Measurements from ENCODE around the gene CALU. TPM values are rescaled to one million over a fixed set of nuclear protein-coding genes. Genes with fewer than 3 reads are reported as not detected.

CALU gene
- polyA plus RNA-seq, 1 donor (not counting 4 experiments of a cell fraction or from before 2014, with no cell fraction given) = 155 TPM

DNA sequence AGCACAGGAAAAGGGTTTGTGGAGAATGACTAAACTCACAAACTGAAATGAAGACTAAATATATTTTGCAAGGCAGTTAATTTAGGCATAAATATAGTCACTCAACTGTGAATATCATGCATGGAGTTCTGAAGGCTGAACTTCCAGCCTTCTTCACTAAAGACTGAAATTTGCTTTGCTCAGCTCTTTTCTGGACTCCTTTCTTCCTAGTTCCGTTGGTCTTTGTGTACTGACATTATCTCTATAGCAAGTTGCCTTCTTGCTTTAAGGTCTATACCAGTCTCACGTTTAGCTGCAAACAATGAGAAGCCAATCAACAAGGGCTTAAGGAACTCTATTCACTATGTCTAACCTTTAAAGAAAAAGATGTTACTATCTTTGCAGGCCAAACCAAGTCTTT lies 44.4 kb upstream of the CALU start:
- no peak overlapping the region for H3K4me3 ChIP-seq (ENCODE audit: control insufficient read depth in 2 of 3, extremely low read depth in 1 of 3, insufficient read depth in 2 of 3, low read depth in 1 of 3, low read length in 3 of 3)
- H3K4me1 ChIP-seq (ENCODE audit: control insufficient read depth, extremely low read depth, insufficient read depth, low read length) = no peaks in the 10 kb centered on the region
- no peak for FAIRE-seq
- H2AFZ ChIP-seq (ENCODE audit: control insufficient read depth, low read length) = no peak overlapping the region
- dilution Hi-C loops (cut with MboI; ENCODE audit: extremely low pct_ligation_motif_present, low sequenced_read_pairs) = no loop called here
- H3K36me3 ChIP-seq (ENCODE audit: control insufficient read depth in 2 of 2, extremely low read depth in 1 of 2, insufficient read depth in 2 of 2, low read length in 2 of 2) = no peaks in the 10 kb centered on the region
- TF ChIP-seq CTCF (optimal IDR thresholded peaks at IDR 0.05 in 1 of 3, IDR thresholded peaks at IDR 0.05 in 1 of 3, conservative IDR thresholded peaks at IDR 0.05 in 1 of 3; ENCODE audit: extremely low read depth in 1 of 3, insufficient read depth in 2 of 3, low read length in 3 of 3) (no peak), EZH2 (IDR thresholded peaks at IDR 0.05; ENCODE audit: low read length) (no peak)
- no peaks in the 10 kb centered on the region for H4K20me1 ChIP-seq (ENCODE audit: control insufficient read depth, extremely low read depth, insufficient read depth, low read length)
- no peak overlapping the region for H3K27ac ChIP-seq (ENCODE audit: control insufficient read depth, insufficient read depth, low read length)
- H3K79me2 ChIP-seq (ENCODE audit: control insufficient read depth, insufficient read depth, low read length) = no peaks in the 10 kb centered on the region
- H3K4me2 ChIP-seq (ENCODE audit: control insufficient read depth, extremely low read depth, insufficient read depth, low read depth, low read length) = no peak overlapping the region
- peaks cover 2% of the 10 kb centered on the region for H3K9me1 ChIP-seq (ENCODE audit: control insufficient read depth, extremely low read depth, insufficient read depth, low read length)
- no peak for DNase-seq (ENCODE audit: low read depth, low spot score)
- H3K9ac ChIP-seq (ENCODE audit: control insufficient read depth, extremely low read depth, insufficient read depth, low read length) = no peak overlapping the region
- H3K27me3 ChIP-seq (ENCODE audit: control insufficient read depth, extremely low read depth, insufficient read depth, low read length) = peaks cover 17% of the 10 kb centered on the region
- no peaks in the 10 kb centered on the region for H3K9me3 ChIP-seq (ENCODE audit: control insufficient read depth, low read depth, low read length)

- FAIRE-seq (no peak), DNase-seq (ENCODE audit: low read depth, low spot score) (peak; percentile 11)
- Histone ChIP-seq H3K27ac (ENCODE audit: control insufficient read depth, insufficient read depth, low read length) (no peak overlapping the region), H3K4me1 (ENCODE audit: control insufficient read depth, extremely low read depth, insufficient read depth, low read length) (no peaks in the 10 kb centered on the region), H4K20me1 (ENCODE audit: control insufficient read depth, extremely low read depth, insufficient read depth, low read length) (no peaks in the 10 kb centered on the region), H3K79me2 (ENCODE audit: control insufficient read depth, insufficient read depth, low read length) (no peaks in the 10 kb centered on the region), H3K4me3 (ENCODE audit: control insufficient read depth in 2 of 3, extremely low read depth in 1 of 3, insufficient read depth in 2 of 3, low read depth in 1 of 3, low read length in 3 of 3) (peak overlapping the region; percentile 21 to 61 (median 46)), H3K9ac (ENCODE audit: control insufficient read depth, extremely low read depth, insufficient read depth, low read length) (peak overlapping the region; percentile 49), H3K27me3 (ENCODE audit: control insufficient read depth, extremely low read depth, insufficient read depth, low read length) (peaks cover 17% of the 10 kb centered on the region), H3K9me1 (ENCODE audit: control insufficient read depth, extremely low read depth, insufficient read depth, low read length) (peaks cover 2% of the 10 kb centered on the region), H3K4me2 (ENCODE audit: control insufficient read depth, extremely low read depth, insufficient read depth, low read depth, low read length) (peak overlapping the region; percentile 76), H2AFZ (ENCODE audit: control insufficient read depth, low read length) (peak overlapping the region; percentile 65), H3K36me3 (ENCODE audit: control insufficient read depth in 2 of 2, extremely low read depth in 1 of 2, insufficient read depth in 2 of 2, low read length in 2 of 2) (no peaks in the 10 kb centered on the region), H3K9me3 (ENCODE audit: control insufficient read depth, low read depth, low read length) (no peaks in the 10 kb centered on the region)
- dilution Hi-C loops (cut with MboI; ENCODE audit: extremely low pct_ligation_motif_present, low sequenced_read_pairs) = no loop called here
- TF ChIP-seq CTCF (optimal IDR thresholded peaks at IDR 0.05 in 1 of 3, IDR thresholded peaks at IDR 0.05 in 1 of 3, conservative IDR thresholded peaks at IDR 0.05 in 1 of 3; ENCODE audit: extremely low read depth in 1 of 3, insufficient read depth in 2 of 3, low read length in 3 of 3) (peak; percentile 13 to 33 (median 27)), EZH2 (IDR thresholded peaks at IDR 0.05; ENCODE audit: low read length) (peak; percentile 45)
Measured at GRCh38 chr7:128697302-128697905, 41.8 kb upstream of the CALU start.

Measured in keratinocyte (primary cell).